GM18517 (cell line): Measurements from ENCODE around the gene IKZF1.
A peak's percentile ranks its signal among the peaks of the same experiment; 100 is the strongest.
"Not testable (repeated sequence)": the region's sequence is repeated elsewhere in the genome, so short reads cannot be mapped to it uniquely, and the experiment has no call there.

Experiments
- ATAC-seq: cut with Tn5 transposase; IDR thresholded peaks from one replicate; pipeline ENCODE4 v1.9.1; 2021; ENCODE audit warnings: mild to moderate bottlenecking, moderate library complexity; ENCODE audit not compliant: unreplicated experiment

IKZF1 gene

DNA sequence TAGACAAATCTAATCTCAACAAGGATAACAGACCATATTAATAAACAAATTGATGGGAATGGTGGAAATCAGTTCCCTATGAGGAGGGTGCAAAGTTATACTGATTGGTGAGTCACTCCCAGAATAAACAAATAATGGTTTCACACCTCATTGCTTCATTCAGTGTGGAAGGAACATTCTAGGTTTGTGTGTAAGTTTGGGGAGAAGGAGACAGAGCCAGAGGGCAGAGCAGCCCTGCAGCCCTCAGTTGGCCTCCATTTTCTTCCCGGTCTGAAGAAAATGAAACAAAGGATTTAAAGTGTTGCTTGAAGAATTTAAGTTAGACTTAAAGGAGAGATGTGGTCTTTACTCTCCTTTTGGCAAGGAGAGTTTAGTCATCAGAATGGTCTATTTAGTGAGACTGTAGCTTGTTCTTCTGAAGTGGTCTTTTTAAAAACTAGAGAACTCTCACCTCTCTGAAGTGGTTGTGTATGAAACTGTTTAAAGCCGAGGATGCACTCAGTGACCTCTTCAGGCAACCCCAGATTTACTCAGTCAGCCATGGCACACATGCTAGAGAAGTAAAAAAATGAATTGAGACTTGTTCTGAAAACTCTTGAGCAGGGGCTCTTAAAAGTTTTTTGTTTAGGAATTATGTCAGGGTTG is 27.2 kb downstream of the IKZF1 start:
- peak; percentile 60 for ATAC-seq

- ATAC-seq: no peak
Measured at GRCh38 chr7:50332241-50333165, 28.0 kb downstream of the IKZF1 start.

GRCh38 chr7:50333221-50333651 is 28.7 kb downstream of the IKZF1 start:
- ATAC-seq: no peak

GRCh38 chr7:50334341-50334994 is 30.0 kb downstream of the IKZF1 start:
- ATAC-seq: no peak

- ATAC-seq: no peak
Measured at GRCh38 chr7:50335230-50335794, 30.8 kb downstream of the IKZF1 start.

GRCh38 chr7:50335795-50336754 is 31.6 kb downstream of the IKZF1 start:
- ATAC-seq: peak; percentile 34

DNA sequence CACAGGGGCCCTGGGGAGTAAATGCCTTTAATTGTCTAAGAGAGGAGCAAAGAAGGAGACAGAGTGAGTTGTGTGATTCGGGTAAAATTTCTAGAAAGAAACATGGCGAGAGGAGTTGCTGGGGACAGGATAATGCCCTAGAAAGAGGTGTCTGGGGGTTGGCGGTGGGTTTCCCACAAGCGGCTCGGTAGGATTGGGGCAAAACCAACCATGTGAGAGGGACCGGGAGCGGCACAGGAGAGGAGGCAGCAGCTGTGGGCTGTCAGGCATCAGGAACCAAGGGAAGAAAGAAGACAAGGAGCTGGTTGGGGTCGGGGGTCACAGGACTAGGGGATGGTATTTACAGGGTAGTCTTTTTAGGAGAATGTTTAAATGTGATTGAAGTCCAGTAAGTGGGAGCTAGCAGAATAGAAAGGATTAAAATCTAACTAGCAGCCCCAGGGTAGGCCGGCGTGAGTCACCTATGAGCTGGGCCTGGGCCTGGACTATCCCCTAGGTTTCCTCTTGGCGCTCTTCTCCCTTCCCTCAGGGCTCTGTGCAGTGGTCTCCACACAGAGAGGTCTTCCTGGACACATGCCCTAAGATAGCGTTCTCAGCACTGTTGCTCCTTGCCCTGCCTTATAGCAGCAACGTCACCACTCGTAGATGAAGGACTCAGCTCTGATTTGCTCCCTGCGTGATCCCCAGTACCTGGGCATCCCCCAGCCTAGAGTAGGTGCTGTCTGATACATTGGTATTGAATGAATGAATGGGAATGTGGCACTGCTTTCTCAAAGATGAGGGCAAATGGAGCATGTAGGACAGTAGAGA is 32.6 kb downstream of the IKZF1 start:
- ATAC-seq: no peak

DNA sequence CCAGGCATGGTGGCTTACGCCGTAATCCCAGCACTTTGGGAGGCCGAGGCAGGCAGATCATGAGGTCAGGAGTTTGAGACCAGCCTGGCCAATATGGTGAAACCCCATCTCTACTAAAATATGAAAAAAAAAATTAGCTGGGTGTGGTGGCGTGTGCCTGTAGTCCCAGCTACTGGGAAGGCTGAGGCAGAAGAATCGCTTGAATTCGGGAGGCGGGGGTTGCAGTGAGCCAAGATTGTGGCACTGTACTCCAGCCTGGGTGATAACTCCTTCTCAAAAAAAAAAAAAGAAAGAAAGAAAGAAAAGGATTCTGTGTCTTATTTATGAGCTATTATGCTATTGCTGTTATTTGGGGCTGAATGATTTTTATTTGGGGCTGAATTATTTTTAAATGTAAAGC is 35.0 kb downstream of the IKZF1 start:
- ATAC-seq: not testable (repeated sequence)

DNA sequence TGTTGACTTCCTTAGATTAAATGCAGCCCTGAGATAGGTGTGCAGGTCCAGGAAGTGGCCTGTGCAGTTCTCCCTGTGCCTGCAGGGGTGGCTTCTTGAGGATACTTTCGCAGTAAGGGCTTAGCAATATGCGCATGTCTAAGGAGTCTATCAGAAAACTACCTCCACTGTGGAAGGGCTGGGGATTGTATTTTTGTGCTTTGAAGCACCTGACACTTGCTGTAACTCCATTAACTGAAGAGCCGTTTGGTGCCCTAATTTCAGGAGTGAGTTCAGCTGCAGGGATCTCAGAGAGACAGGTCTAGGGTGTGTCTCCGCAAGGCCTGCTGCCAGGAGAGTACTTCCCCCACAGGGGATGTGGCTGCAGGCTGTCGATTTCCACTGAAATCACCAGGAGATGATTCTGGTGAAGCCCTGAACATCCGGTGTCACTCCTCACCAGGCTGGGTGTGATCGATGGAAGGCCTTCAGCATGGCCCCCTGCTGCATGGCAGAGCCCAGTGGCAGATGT is 35.5 kb downstream of the IKZF1 start:
- no peak for ATAC-seq

GRCh38 chr7:50341724-50342123 is 37.2 kb downstream of the IKZF1 start:
- ATAC-seq: no peak

DNA sequence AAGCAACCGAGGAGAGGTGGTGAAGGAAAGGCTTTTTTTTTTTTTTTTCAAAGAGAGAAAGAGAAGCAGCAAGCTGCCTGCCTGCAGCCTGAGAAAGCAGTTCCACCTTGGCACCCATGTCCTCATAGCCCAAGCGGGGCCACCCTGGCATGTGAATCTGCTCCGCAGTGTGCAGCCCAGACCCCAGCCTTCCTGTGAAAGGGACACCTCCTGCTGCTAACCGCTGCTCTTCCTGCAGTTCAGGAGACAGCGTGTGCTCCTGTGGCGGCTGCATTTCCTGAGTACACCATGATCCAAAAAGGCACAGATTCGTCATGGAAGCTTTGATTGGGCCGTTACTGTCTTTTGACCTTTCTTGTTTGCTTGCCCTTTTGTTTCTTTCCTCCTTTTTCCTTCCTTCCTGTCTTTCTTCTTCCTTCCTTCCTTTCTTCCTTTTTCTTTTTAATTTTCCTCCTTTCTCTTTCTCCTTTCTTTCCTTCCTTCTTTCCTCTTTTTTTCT is 38.1 kb downstream of the IKZF1 start:
- ATAC-seq: no peak

GRCh38 chr7:50346545-50347497 is 42.3 kb downstream of the IKZF1 start:
- ATAC-seq: no peak

- no peak for ATAC-seq
Measured at GRCh38 chr7:50347693-50348092, 43.2 kb downstream of the IKZF1 start.

- ATAC-seq: no peak
Measured at GRCh38 chr7:50348469-50349162, 44.1 kb downstream of the IKZF1 start.

DNA sequence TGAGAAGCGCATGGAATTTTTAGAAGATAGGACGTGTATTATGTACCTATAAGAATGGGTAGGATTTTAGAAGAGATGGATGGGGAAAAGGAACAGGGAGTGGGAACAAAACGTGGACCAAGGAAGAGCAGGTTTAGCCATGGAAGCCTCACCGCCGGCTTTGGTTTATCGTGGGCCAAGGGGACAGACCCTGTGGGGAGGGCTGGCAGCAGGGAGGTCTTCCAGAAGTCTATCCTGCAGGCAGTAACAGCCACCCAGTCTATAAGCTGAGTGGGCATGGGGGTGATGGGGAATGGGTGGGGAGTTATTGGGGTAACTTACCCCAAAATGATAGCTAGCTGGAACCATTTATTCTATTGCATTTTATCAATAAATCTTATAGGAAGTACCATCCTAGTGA is 44.9 kb downstream of the IKZF1 start:
- no peak for ATAC-seq

GRCh38 chr7:50349963-50350944 is 45.7 kb downstream of the IKZF1 start:
- peak; percentile 75 for ATAC-seq
